Measurements from ENCODE around the gene ZNF580. TPM values are rescaled to one million over a fixed set of nuclear protein-coding genes. Genes with fewer than 3 reads are reported as not detected.

ZNF580 gene
- total and polyA plus RNA-seq, 2 of the 8 experiments (the other 6 are each of a cell fraction or from before 2014, with no cell fraction given) = 12.0 to 24.6 TPM

DNA sequence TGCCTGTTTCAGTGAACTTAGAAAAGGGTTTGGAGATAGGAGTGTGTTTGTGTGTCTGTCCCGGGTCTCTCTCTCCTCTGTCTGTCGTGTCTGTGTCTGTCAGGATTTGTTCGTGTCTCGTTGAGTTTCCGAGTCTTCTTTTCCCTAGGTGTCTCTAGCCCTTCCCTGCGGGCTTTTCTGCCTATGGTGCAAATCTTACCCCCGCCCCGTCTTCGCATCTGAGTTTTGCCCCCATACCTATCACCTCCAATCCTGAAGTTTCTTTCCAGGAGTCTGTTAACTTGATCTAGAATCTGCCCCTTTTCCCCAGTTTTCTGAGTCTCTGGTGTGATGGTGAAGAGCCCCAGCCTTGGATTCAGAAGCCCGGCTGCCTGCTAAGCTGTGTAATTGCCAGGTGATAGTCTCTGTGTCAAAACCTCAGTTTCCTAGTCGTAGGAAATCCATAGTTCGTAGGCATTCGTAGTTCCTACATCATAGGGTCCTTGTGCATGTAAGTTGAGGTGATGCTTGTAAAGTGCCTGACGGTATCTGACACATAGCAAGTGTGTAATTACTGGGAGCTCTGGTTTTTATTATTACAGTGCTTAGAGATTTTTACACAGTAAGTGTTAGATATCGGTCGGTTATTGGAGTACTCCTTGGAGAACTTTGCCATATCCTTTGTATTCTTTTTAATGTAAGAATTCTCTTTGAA, 35.0 kb downstream of the ZNF580 start (continued):
- no peak for TF ChIP-seq POLR2A (IDR thresholded peaks at IDR 0.05; ENCODE audit: control extremely low read depth in 1 of 2, low read depth in 2 of 2, low read length in 2 of 2)

Data from H1 (cell line).